HEK293 (cell line): ENCODE measurements around the gene PHKB.
"Not testable (repeated sequence)": the region's sequence is repeated elsewhere in the genome, so short reads cannot be mapped to it uniquely, and the experiment has no call there.

ENCODE experiments used
- CTCF ChIA-PET: fragments of 350-600 bp; formaldehyde crosslinking; extraction: SDS; loops from one replicate; lab custom pipeline; 2021; ENCODE audit warnings: antibody characterized with exemption; lab: Yijun Ruan, JAX
- POLR2A ChIA-PET: fragments of 300-600 bp; formaldehyde crosslinking; extraction: SDS; loops from one replicate; lab custom pipeline; 2020; ENCODE audit warnings: antibody characterized with exemption, inconsistent platforms; lab: Yijun Ruan, JAX
- H3K27ac ChIP-seq: fragments of 200-500 bp; sonication (Bioruptor generic); 2 replicates; pipeline ENCODE4 v1.5.1; 2014; ENCODE audit warnings: low read depth, low read length, control low read depth, inconsistent platforms; ENCODE audit errors: extremely low read depth
- H3K36me3 ChIP-seq, 2 experiments: fragments of 200-500 bp in 1 of 2; sonication (Bioruptor generic) in 1 of 2; 1 replicate in 1 of 2; 2 replicates in 1 of 2; pipeline ENCODE4 v1.5.1; 2014 to 2017; ENCODE audit warnings: inconsistent platforms in 2 of 2, low read length in 2 of 2; ENCODE audit not compliant: control insufficient read depth in 2 of 2, insufficient read depth in 1 of 2
- H3K4me1 ChIP-seq: fragments of 200-500 bp; sonication (Bioruptor generic); 2 replicates; pipeline ENCODE4 v1.5.1; 2014; ENCODE audit warnings: mild to moderate bottlenecking, low read length, inconsistent platforms; ENCODE audit not compliant: control insufficient read depth, insufficient read depth
- H3K4me3 ChIP-seq: 2 replicates; pipeline ENCODE4 v1.5.1; 2011; ENCODE audit warnings: low read depth, mild to moderate bottlenecking, control low read depth, low read length, moderate library complexity
- H3K9me3 ChIP-seq: fragments of 200-500 bp; sonication (Bioruptor generic); 2 replicates; pipeline ENCODE4 v1.5.1; 2014; ENCODE audit warnings: low read depth, low read length, inconsistent platforms; ENCODE audit not compliant: control insufficient read depth, insufficient read depth
- CTCF ChIP-seq: fragments of 450-650 bp; formaldehyde crosslinking; IDR thresholded peaks from 2 replicates; pipeline ENCODE4 v1.5.1; 2016; ENCODE audit warnings: missing biosample characterization, missing genetic modification characterization
- GLI2 ChIP-seq: fragments of 450-650 bp; formaldehyde crosslinking; IDR thresholded peaks from 2 replicates; pipeline ENCODE4; 2017; ENCODE audit warnings: missing biosample characterization, missing genetic modification characterization, low read depth, borderline replicate concordance
- KLF8 ChIP-seq: fragments of 450-650 bp; formaldehyde crosslinking; IDR thresholded peaks from 2 replicates; pipeline ENCODE4 v1.5.1; 2016; ENCODE audit warnings: missing biosample characterization, missing genetic modification characterization
- KLF9 ChIP-seq: fragments of 450-650 bp; formaldehyde crosslinking; IDR thresholded peaks from 2 replicates; pipeline ENCODE4 v1.5.1; 2016; ENCODE audit warnings: missing biosample characterization, missing genetic modification characterization, low read depth
- MZF1 ChIP-seq: fragments of 450-650 bp; formaldehyde crosslinking; IDR thresholded peaks from 2 replicates; pipeline ENCODE4 v1.5.1; 2017; ENCODE audit warnings: missing biosample characterization, missing genetic modification characterization, borderline replicate concordance
- ZNF155 ChIP-seq: fragments of 450-650 bp; formaldehyde crosslinking; IDR thresholded peaks from 2 replicates; pipeline ENCODE4 v1.5.1; 2016; ENCODE audit warnings: missing biosample characterization, missing genetic modification characterization
- ZNF248 ChIP-seq: fragments of 450-650 bp; formaldehyde crosslinking; IDR thresholded peaks from 2 replicates; pipeline ENCODE4 v1.5.1; 2017; ENCODE audit warnings: missing biosample characterization, missing genetic modification characterization
- ZNF26 ChIP-seq: fragments of 450-650 bp; formaldehyde crosslinking; IDR thresholded peaks from 2 replicates; pipeline ENCODE4 v1.5.1; 2016; ENCODE audit warnings: missing biosample characterization, missing genetic modification characterization
- ZNF292 ChIP-seq: fragments of 450-650 bp; formaldehyde crosslinking; IDR thresholded peaks from 2 replicates; pipeline ENCODE4 v1.5.1; 2016; ENCODE audit warnings: low read depth, missing biosample characterization, missing genetic modification characterization, borderline replicate concordance
- ZNF341 ChIP-seq: fragments of 450-650 bp; formaldehyde crosslinking; IDR thresholded peaks from 2 replicates; pipeline ENCODE4; 2016; ENCODE audit warnings: low read depth, missing biosample characterization, missing genetic modification characterization
- ZNF561 ChIP-seq: fragments of 450-650 bp; IDR thresholded peaks from 2 replicates; pipeline ENCODE4 v1.5.1; 2018; ENCODE audit warnings: missing biosample characterization, missing genetic modification characterization, borderline replicate concordance
- ZNF660 ChIP-seq: fragments of 450-650 bp; IDR thresholded peaks from 2 replicates; pipeline ENCODE4 v1.5.1; 2018; ENCODE audit warnings: missing biosample characterization, mild to moderate bottlenecking, missing genetic modification characterization
- ZNF791 ChIP-seq: fragments of 450-650 bp; formaldehyde crosslinking; IDR thresholded peaks from 2 replicates; pipeline ENCODE4 v1.5.1; 2016; ENCODE audit warnings: missing biosample characterization, missing genetic modification characterization

PHKB gene

GRCh38 chr16:47431960-47432359 lies 29.2 kb upstream of the PHKB start (continued):
- no peak for TF ChIP-seq GLI2 (tag by site-specific recombination)

- H3K4me1 ChIP-seq, H3K4me3 ChIP-seq, H3K36me3 ChIP-seq, H3K9me3 ChIP-seq, H3K27ac ChIP-seq, POLR2A ChIA-PET, CTCF ChIA-PET: not testable (repeated sequence)
Observed at GRCh38 chr16:47434274-47434673, 26.9 kb upstream of the PHKB start.

GRCh38 chr16:47440066-47440465 lies 21.1 kb upstream of the PHKB start:
- CTCF ChIA-PET, POLR2A ChIA-PET: not testable (repeated sequence)

GRCh38 chr16:47442884-47443283 lies 18.2 kb upstream of the PHKB start:
- CTCF ChIA-PET, POLR2A ChIA-PET, H3K4me1 ChIP-seq, H3K4me3 ChIP-seq, H3K27ac ChIP-seq, H3K36me3 ChIP-seq, H3K9me3 ChIP-seq: not testable (repeated sequence)

More at GRCh38 chr16:47440066-47440465, 21.1 kb upstream of the PHKB start:
- H3K4me3 ChIP-seq, H3K36me3 ChIP-seq, H3K4me1 ChIP-seq, H3K9me3 ChIP-seq, H3K27ac ChIP-seq: not testable (repeated sequence)

GRCh38 chr16:47446431-47446830 lies 14.7 kb upstream of the PHKB start:
- ChIA-PET POLR2A (interaction anchor here (1.2 kb wide), 1 partner anchor 15 kb away, joined by 3 read pairs; the partner anchor contains the start of genes ITFG1 and PHKB), CTCF (no interaction called here)
- no peak overlapping the region for H3K4me3 ChIP-seq
- H3K4me1 ChIP-seq = no peaks in the 10 kb centered on the region
- no peak overlapping the region for H3K27ac ChIP-seq
- TF ChIP-seq ZNF341 (no peak), ZNF791 (tag by site-specific recombination) (no peak), KLF8 (tag by site-specific recombination) (no peak), ZNF248 (tag by site-specific recombination) (no peak), ZNF292 (tag by site-specific recombination) (no peak), MZF1 (no peak), CTCF (tag by site-specific recombination) (no peak), ZNF660 (tag by site-specific recombination) (no peak), ZNF26 (no peak), ZNF561 (tag by site-specific recombination) (no peak), KLF9 (no peak), ZNF155 (no peak)
- TF ChIP-seq, all 188 proteins: peak for 0
- Histone ChIP-seq H3K36me3 (peaks cover 5 to 28% of the 10 kb centered on the region in 2 experiments), H3K9me3 (no peaks in the 10 kb centered on the region)
